OCI-LY1 (cell line): ENCODE measurements around the gene WHAMM.
"Not testable (repeated sequence)": the region's sequence is repeated elsewhere in the genome, so short reads cannot be mapped to it uniquely, and the experiment has no call there.

Experiments used
- CTCF ChIP-seq: fragments of 200-600 bp; sonication (generic), shearing (Covaris generic); IDR thresholded peaks from 2 replicates; pipeline ENCODE4 v1.5.1; 2017; ENCODE audit warnings: mild to moderate bottlenecking, antibody characterized with exemption, low read length, moderate library complexity, mixed read lengths
- EZH2 ChIP-seq: fragments of 200-600 bp; sonication (generic), shearing (Covaris generic); IDR thresholded peaks from 2 replicates; pipeline ENCODE4 v1.8.0; 2017; ENCODE audit warnings: borderline replicate concordance, mixed run types, mild to moderate bottlenecking, antibody characterized with exemption, low read length, moderate library complexity, mixed read lengths

GRCh38 chr15:82865581-82865980 is 56.2 kb downstream of the WHAMM start:
- not testable (repeated sequence) for TF ChIP-seq CTCF, EZH2
